ENCODE data around the gene MARCHF10. TPM values are rescaled to one million over a fixed set of nuclear protein-coding genes. Genes with fewer than 3 reads are reported as not detected.
"Not testable (repeated sequence)": the region's sequence is repeated elsewhere in the genome, so short reads cannot be mapped to it uniquely, and the experiment has no call there.

The MARCHF10 gene
- total and polyA plus RNA-seq, 3 donors from 2014 or later = 61.5 to 266 (median 118) TPM

DNA sequence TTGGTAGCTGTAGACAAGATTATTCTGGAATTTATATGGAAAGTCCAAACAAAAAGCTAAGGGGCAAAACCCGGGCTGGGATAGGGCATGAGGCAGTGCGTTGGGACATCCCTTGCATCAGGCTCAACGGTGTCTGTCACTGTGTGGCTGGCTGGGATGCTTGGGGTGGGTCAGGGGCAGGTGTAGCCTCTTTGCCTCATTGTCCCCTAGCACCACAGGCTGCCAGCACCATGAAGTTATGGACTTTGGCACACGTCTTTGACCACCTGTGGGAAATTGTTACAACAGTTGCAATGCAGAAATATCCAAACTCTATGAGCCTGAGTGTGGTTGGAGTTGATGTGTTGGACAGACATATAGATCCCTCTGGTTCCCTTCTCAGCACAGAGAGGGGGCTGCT is 32.8 kb upstream of the MARCHF10 start:
- Histone ChIP-seq H3K9me3 (no peaks in the 10 kb centered on the region), H3K36me3 (ENCODE audit: low read depth, missing control alignments) (no peaks in the 10 kb centered on the region), H3K27ac (no peak overlapping the region), H3K27me3 (no peaks in the 10 kb centered on the region), H3K4me1 (no peaks in the 10 kb centered on the region), H3K4me3 (no peak overlapping the region)
- no peak for DNase-seq
- WGBS, 2 donors = 81 to 89% methylated on average over 4 of the region's 4 CpGs
- TF ChIP-seq POLR2A (IDR thresholded peaks at IDR 0.05) = no peak
- TF ChIP-seq, protein P1, sequence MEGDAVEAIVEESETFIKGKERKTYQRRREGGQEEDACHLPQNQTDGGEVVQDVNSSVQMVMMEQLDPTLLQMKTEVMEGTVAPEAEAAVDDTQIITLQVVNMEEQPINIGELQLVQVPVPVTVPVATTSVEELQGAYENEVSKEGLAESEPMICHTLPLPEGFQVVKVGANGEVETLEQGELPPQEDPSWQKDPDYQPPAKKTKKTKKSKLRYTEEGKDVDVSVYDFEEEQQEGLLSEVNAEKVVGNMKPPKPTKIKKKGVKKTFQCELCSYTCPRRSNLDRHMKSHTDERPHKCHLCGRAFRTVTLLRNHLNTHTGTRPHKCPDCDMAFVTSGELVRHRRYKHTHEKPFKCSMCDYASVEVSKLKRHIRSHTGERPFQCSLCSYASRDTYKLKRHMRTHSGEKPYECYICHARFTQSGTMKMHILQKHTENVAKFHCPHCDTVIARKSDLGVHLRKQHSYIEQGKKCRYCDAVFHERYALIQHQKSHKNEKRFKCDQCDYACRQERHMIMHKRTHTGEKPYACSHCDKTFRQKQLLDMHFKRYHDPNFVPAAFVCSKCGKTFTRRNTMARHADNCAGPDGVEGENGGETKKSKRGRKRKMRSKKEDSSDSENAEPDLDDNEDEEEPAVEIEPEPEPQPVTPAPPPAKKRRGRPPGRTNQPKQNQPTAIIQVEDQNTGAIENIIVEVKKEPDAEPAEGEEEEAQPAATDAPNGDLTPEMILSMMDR (IDR thresholded peaks at IDR 0.05) = no peak
- intact Hi-C loops (cut with DNase I; ENCODE audit: low total_unique reads) = no loop called here

DNA sequence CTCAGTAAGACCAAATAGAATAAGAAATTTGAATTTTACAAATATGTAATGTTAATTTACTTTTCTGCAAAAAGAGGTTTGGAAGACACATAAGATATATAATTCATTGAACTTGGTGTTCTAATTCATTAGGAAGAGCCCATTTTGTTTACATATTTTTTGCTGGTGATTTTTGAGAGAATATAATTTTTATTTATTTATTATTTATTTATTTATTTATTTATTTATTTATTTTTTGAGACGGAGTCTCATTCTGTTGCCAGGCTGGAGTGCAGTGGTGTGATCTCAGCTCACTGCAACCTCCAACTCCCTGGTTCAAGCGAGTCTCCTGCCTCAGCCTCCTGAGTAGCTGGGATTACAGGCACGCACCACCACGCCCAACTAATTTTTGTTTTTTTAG is 25.7 kb upstream of the MARCHF10 start:
- H3K27ac ChIP-seq; H3K36me3 ChIP-seq (ENCODE audit: low read depth, missing control alignments); H3K9me3 ChIP-seq; H3K4me1 ChIP-seq; DNase-seq; H3K27me3 ChIP-seq; intact Hi-C loops (cut with DNase I; ENCODE audit: low total_unique reads); H3K4me3 ChIP-seq: not testable (repeated sequence)
- 88 to 97% methylated on average over 4 of the region's 4 CpGs for WGBS, 2 donors

DNA sequence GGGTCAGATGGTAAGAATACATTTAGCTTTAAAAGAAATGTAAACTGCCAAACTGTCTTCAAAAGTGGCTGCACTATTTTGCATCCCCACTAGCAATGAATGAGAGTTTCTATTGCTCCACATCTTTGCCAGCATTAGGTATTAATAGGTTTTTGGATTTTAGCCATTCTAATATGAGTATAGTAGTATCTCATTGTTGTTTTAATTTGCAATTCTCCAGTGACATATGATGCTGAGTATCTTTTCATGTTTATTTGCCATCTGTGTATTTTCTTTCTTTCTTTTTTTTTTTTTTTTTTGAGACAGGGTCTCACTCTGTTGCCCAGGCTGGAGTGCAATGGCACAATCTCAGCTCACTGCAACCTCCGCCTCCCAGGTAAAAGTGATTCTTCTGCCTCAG is 24.3 kb upstream of the MARCHF10 start:
- Histone ChIP-seq H3K4me3 (no peak overlapping the region), H3K4me1 (peaks cover 4% of the 10 kb centered on the region), H3K27me3 (no peaks in the 10 kb centered on the region), H3K36me3 (ENCODE audit: low read depth, missing control alignments) (no peaks in the 10 kb centered on the region), H3K9me3 (no peaks in the 10 kb centered on the region), H3K27ac (no peak overlapping the region)
- intact Hi-C loops (cut with DNase I; ENCODE audit: low total_unique reads) = no loop called here
- no peak for TF ChIP-seq POLR2A (IDR thresholded peaks at IDR 0.05)
- TF ChIP-seq, protein P1 (IDR thresholded peaks at IDR 0.05) = no peak
- DNase-seq = no peak
- 100% methylated on average over 1 of the region's 1 CpG for WGBS, 2 donors

DNA sequence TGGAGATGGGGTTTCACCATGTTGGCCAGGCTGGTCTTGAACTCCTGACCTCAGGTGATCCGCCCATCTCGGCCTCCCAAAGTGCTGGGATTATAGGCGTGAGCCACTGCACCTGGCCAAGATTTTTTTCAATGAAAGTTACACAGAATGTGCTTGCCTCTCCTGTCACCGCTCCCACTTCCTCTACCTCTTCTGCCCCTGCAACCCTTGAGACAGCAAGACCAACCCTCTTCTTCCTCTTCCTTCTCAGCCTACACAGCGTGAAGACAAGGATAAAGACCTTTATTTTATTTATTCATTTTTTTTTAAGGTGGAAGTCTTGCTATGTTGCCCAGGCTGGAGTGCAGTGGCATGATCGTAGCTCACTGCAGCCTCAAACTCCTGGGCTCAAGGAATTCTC is 23.0 kb upstream of the MARCHF10 start:
- H3K27me3 ChIP-seq; H3K36me3 ChIP-seq (ENCODE audit: low read depth, missing control alignments); H3K27ac ChIP-seq; H3K9me3 ChIP-seq; intact Hi-C loops (cut with DNase I; ENCODE audit: low total_unique reads); DNase-seq; H3K4me1 ChIP-seq; H3K4me3 ChIP-seq: not testable (repeated sequence)
- 94 to 98% methylated on average over 6 of the region's 6 CpGs for WGBS, 2 donors

DNA sequence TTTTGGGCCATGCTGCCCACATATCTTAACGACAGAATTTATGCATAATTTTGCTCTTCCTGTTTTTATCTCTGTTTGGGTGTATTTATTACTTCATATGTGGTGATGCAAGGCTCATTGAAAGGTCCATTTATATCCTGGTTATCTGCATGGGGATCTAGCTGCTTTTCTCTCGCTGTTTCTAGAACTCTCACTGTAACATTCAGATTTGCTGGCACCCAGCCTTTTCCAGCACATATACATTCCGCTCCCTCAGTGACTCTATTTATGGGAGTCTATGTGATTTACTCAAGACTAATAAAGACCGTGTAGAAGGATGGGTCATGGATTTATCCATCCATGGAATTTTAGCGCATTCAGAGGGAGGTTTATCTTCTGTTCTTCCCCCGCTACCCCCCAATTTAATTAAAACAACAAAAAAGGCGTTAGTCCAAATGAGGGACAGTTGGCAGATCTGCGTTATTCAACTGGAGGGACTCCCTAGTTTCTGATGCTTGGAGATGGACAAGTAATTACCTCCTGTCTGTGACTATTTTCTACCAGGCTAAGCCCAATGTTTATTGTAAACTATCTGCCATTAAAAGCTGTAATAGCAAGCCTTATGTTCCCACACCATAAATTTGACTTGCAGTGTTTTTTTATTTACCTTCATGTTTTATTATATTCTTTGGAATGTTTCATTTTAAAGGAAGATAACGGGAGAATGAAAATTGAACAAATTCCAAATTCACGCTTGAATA is 19.8 kb upstream of the MARCHF10 start:
- WGBS, 2 donors = 56 to 60% methylated on average over 10 of the region's 10 CpGs
- TF ChIP-seq, protein P1 (IDR thresholded peaks at IDR 0.05) = no peak
- no peak for TF ChIP-seq POLR2A (IDR thresholded peaks at IDR 0.05)
- no peak overlapping the region for H3K27ac ChIP-seq
- intact Hi-C loops (cut with DNase I; ENCODE audit: low total_unique reads) = no loop called here
- peak; percentile 25 for DNase-seq
- H3K36me3 ChIP-seq (ENCODE audit: low read depth, missing control alignments) = no peaks in the 10 kb centered on the region
- no peaks in the 10 kb centered on the region for H3K9me3 ChIP-seq
- H3K27me3 ChIP-seq = no peaks in the 10 kb centered on the region
- H3K4me1 ChIP-seq = peaks cover 11% of the 10 kb centered on the region
- no peak overlapping the region for H3K4me3 ChIP-seq

DNA sequence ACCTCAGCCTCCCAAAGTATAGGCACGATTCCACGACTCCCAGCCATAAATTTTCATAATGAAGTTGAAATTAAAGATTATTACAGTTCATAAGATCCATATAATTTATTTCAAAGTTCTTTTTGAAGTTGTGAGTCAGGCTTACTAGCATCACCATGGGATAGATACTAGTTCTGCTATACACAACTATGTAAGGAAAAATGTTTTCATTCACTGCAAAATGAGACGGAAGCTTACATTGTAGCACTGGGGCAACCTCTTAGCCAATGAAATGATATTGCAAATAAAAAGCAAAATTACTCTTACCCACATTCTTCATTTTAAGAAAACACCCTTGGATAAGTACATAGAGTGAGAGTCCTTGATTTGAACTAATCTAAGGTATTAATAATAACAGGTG is 18.8 kb upstream of the MARCHF10 start:
- intact Hi-C loops (cut with DNase I; ENCODE audit: low total_unique reads) = no loop called here
- DNase-seq = no peak
- Histone ChIP-seq H3K9me3 (no peaks in the 10 kb centered on the region), H3K4me1 (peaks cover 20% of the 10 kb centered on the region), H3K36me3 (ENCODE audit: low read depth, missing control alignments) (no peaks in the 10 kb centered on the region), H3K27me3 (no peaks in the 10 kb centered on the region), H3K4me3 (no peak overlapping the region), H3K27ac (peak overlapping the region in 1 of 2 donors; percentile 18)
- TF ChIP-seq POLR2A (IDR thresholded peaks at IDR 0.05) = no peak
- TF ChIP-seq, protein P1 (IDR thresholded peaks at IDR 0.05) = no peak
- WGBS, 2 donors = 69 to 72% methylated on average over 3 of the region's 3 CpGs

Measured in testis (tissue), 3 donors.